SK-N-SH (cell line): Measurements from ENCODE around the gene VPS18. TPM values are rescaled to one million over a fixed set of nuclear protein-coding genes. Genes with fewer than 3 reads are reported as not detected.

Source experiments
- CTCF ChIA-PET: fragments of 300-600, 350-600 bp; formaldehyde crosslinking; extraction: SDS; loops from one replicate; lab custom pipeline; 2021; lab: Yijun Ruan, JAX
- POLR2A ChIA-PET: fragments of 350-600 bp; sonication (Branson Sonifier 250); formaldehyde crosslinking; extraction: SDS; loops from one replicate; lab custom pipeline; 2020; ENCODE audit warnings: antibody characterized with exemption, inconsistent platforms; lab: Yijun Ruan, JAX
- DNase-seq: peaks from one replicate; pipeline ENCODE4 v3.0.0; 2012
- H2AFZ ChIP-seq: fragments of 200-600 bp; sonication (generic); 2 replicates; pipeline ENCODE4 v1.8.1; 2016; ENCODE audit warnings: antibody characterized with exemption, mild to moderate bottlenecking, low read depth
- H3F3A ChIP-seq: fragments of 200-600 bp; sonication (generic); replicated peaks from 2 replicates; pipeline ENCODE3; 2016; ENCODE audit warnings: antibody characterized with exemption, mild to moderate bottlenecking; ENCODE audit not compliant: insufficient read depth
- H3K27ac ChIP-seq, 2 experiments: fragments of 200-500 bp in 1 of 2; fragments of 200-600 bp in 1 of 2; sonication (Bioruptor generic) in 1 of 2; sonication (generic), shearing (Covaris generic) in 1 of 2; 2 replicates each; pipeline versions ENCODE4 v1.5.1 to v1.6.1; 2014 to 2016; ENCODE audit warnings: low read depth in 2 of 2, inconsistent platforms in 1 of 2, low read length in 1 of 2, mild to moderate bottlenecking in 1 of 2, mixed read lengths in 1 of 2
- H3K27me3 ChIP-seq: fragments of 200-600 bp; sonication (generic), shearing (Covaris generic); 2 replicates; pipeline ENCODE4 v1.6.1; 2016; ENCODE audit warnings: mixed run types; ENCODE audit not compliant: insufficient read depth
- H3K36me3 ChIP-seq, 2 experiments: fragments of 200-500 bp in 1 of 2; fragments of 200-600 bp in 1 of 2; sonication (Bioruptor generic) in 1 of 2; sonication (generic) in 1 of 2; replicated peaks in 1 of 2; 2 replicates each; pipeline versions ENCODE3 to v1.5.1; 2014 to 2016; ENCODE audit warnings: low read length in 1 of 2, mild to moderate bottlenecking in 1 of 2; ENCODE audit not compliant: insufficient read depth in 2 of 2, control insufficient read depth in 1 of 2
- H3K4me1 ChIP-seq, 2 experiments: fragments of 200-500 bp in 1 of 2; fragments of 200-600 bp in 1 of 2; sonication (Bioruptor generic) in 1 of 2; sonication (generic), shearing (Covaris generic) in 1 of 2; 2 replicates each; pipeline versions ENCODE4 v1.5.1 to v1.6.1; 2014 to 2016; ENCODE audit warnings: low read depth in 1 of 2, low read length in 1 of 2, mixed run types in 1 of 2; ENCODE audit not compliant: insufficient read depth in 2 of 2, control insufficient read depth in 1 of 2
- H3K4me2 ChIP-seq: fragments of 200-600 bp; sonication (generic), shearing (Covaris generic); 2 replicates; pipeline ENCODE4 v1.6.1; 2017; ENCODE audit warnings: mixed run types
- H3K4me3 ChIP-seq, 2 experiments: fragments of 200-500 bp in 1 of 2; fragments of 200-600 bp in 1 of 2; sonication (Bioruptor generic) in 1 of 2; sonication (generic), shearing (Covaris generic) in 1 of 2; 2 replicates each; pipeline versions ENCODE4 v1.5.1 to v1.8.1; 2014 to 2016; ENCODE audit warnings: low read depth in 2 of 2, inconsistent platforms in 1 of 2, low read length in 1 of 2, mild to moderate bottlenecking in 1 of 2, mixed read lengths in 1 of 2, moderate library complexity in 1 of 2
- H3K79me2 ChIP-seq: fragments of 200-600 bp; sonication (generic); 2 replicates; pipeline ENCODE4 v1.8.1; 2017; ENCODE audit warnings: mild to moderate bottlenecking; ENCODE audit not compliant: insufficient read depth
- H3K9ac ChIP-seq: fragments of 200-600 bp; sonication (generic); 2 replicates; pipeline ENCODE4 v1.6.1; 2017; ENCODE audit warnings: mixed run types
- H3K9me2 ChIP-seq: fragments of 200-600 bp; sonication (generic); 2 replicates; pipeline ENCODE4 v1.6.1; 2017; ENCODE audit warnings: mixed run types
- H3K9me3 ChIP-seq: fragments of 200-600 bp; sonication (generic); 2 replicates; pipeline ENCODE4 v1.6.1; 2017; ENCODE audit warnings: mixed run types, mild to moderate bottlenecking, moderate library complexity
- H4K20me1 ChIP-seq: fragments of 200-600 bp; sonication (generic); 2 replicates; pipeline ENCODE4 v1.6.1; 2017; ENCODE audit warnings: mild to moderate bottlenecking, mixed run types; ENCODE audit not compliant: insufficient read depth
- CTCF ChIP-seq: fragments of 200-600 bp; sonication (generic); IDR thresholded peaks from 2 replicates; pipeline ENCODE4 v1.6.1; 2017; ENCODE audit warnings: antibody characterized with exemption, mild to moderate bottlenecking, moderate library complexity
- FOSL2 ChIP-seq: IDR thresholded peaks from 2 replicates; pipeline ENCODE4 v1.4.0; 2012; ENCODE audit warnings: low read depth, mild to moderate bottlenecking, moderate library complexity, borderline replicate concordance
- GABPA ChIP-seq: IDR thresholded peaks from 2 replicates; pipeline ENCODE4 v1.4.0; 2012; ENCODE audit warnings: low read depth, mild to moderate bottlenecking
- IRF3 ChIP-seq: fragments of 150-350 bp; IDR thresholded peaks from 2 replicates; pipeline ENCODE4 v1.6.1; 2016; ENCODE audit warnings: mild to moderate bottlenecking, low read depth, low read length
- MEF2A ChIP-seq: IDR thresholded peaks from 2 replicates; pipeline ENCODE4 v1.4.0; 2012; ENCODE audit warnings: low read depth, borderline replicate concordance
- RAD21 ChIP-seq: IDR thresholded peaks from 2 replicates; pipeline ENCODE4 v1.6.1; 2012; ENCODE audit warnings: mild to moderate bottlenecking, low read length
- SIN3A ChIP-seq: IDR thresholded peaks from 2 replicates; pipeline ENCODE4 v1.6.1; 2012; ENCODE audit warnings: low read depth, mild to moderate bottlenecking, low read length, moderate library complexity, borderline replicate concordance
- SMC3 ChIP-seq: IDR thresholded peaks from 2 replicates; pipeline ENCODE4 v1.6.1; 2012; ENCODE audit warnings: low read depth, low read length, improper control_type of control experiment
- TCF12 ChIP-seq: IDR thresholded peaks from 2 replicates; pipeline ENCODE4 v1.4.0; 2012
- TEAD4 ChIP-seq: IDR thresholded peaks from 2 replicates; pipeline ENCODE4 v1.4.0; 2012; ENCODE audit warnings: mild to moderate bottlenecking, borderline replicate concordance; ENCODE audit not compliant: insufficient read depth
- USF1 ChIP-seq: IDR thresholded peaks from 2 replicates; pipeline ENCODE4 v1.4.0; 2012; ENCODE audit warnings: low read depth, borderline replicate concordance
- WGBS: methylation state at CpG from one replicate; pipeline ENCODE4 v1.1.6; 2017; ENCODE audit warnings: low lambda C conversion rate; 5-methylcytosine and 5-hydroxymethylcytosine counted together
- polyA plus RNA-seq, 3 experiments: library from polyadenylated mRNA; depleted of rRNA; stranded (reverse); fragments of >200 nt; gene quantifications; 2 replicates each; pipeline ENCODE4 v1.2.3, GENCODE V29; 2012

VPS18 gene
- polyA plus RNA-seq, 1 of the 3 experiments (the other 2 are of a cell fraction): 14.1 TPM

GRCh38 chr15:40891138-40891537 is 3.1 kb upstream of the VPS18 start:
- CTCF ChIA-PET: interaction anchor here (0.9 to 23.8 kb wide), 22 partner anchors 9 to 302 kb away, joined by 3 to 675 read pairs (median 5); partner anchors contain the start of genes DLL4, DNAJC17, RHOV and SPINT1
- Histone ChIP-seq H3K36me3 (peaks cover 0 to 3% of the 10 kb centered on the region in 2 experiments), H3K4me3 (no peak overlapping the region), H3K9me3 (no peaks in the 10 kb centered on the region), H4K20me1 (peaks cover 6% of the 10 kb centered on the region; the same call in 1 of the 2 replicates), H3K27me3 (no peaks in the 10 kb centered on the region), H3F3A (peaks cover 4% of the 10 kb centered on the region), H3K79me2 (peaks cover 17% of the 10 kb centered on the region), H3K9me2 (no peaks in the 10 kb centered on the region), H2AFZ (no peak overlapping the region), H3K4me1 (peaks cover 0 to 14% of the 10 kb centered on the region in 2 experiments; a peak in 1 of 4 replicates), H3K9ac (no peak overlapping the region), H3K4me2 (no peak overlapping the region), H3K27ac (no peak overlapping the region)
- POLR2A ChIA-PET: interaction anchor here (1.1 kb wide), 1 partner anchor 17 kb away, joined by 7 read pairs; the partner anchor contains the start of gene RHOV
- WGBS: 66% methylated on average over 5 of the region's 5 CpGs
- TF ChIP-seq USF1: no peak
- no peak for TF ChIP-seq SIN3A
- TF ChIP-seq IRF3: no peak
- no peak for TF ChIP-seq MEF2A
- DNase-seq: no peak

GRCh38 chr15:40891810-40892446 is 2.3 kb upstream of the VPS18 start:
- Histone ChIP-seq H3K9me2 (no peaks in the 10 kb centered on the region), H3K4me2 (no peak overlapping the region), H4K20me1 (peaks cover 6% of the 10 kb centered on the region; the same call in 1 of the 2 replicates), H3K9ac (no peak overlapping the region), H3K36me3 (peaks cover 3 to 4% of the 10 kb centered on the region in 2 experiments), H3K27ac (no peak overlapping the region), H3K4me3 (no peak overlapping the region; a peak in 1 of 4 replicates), H3K9me3 (no peaks in the 10 kb centered on the region), H3F3A (peaks cover 4% of the 10 kb centered on the region), H2AFZ (no peak overlapping the region), H3K27me3 (no peaks in the 10 kb centered on the region), H3K79me2 (peaks cover 23% of the 10 kb centered on the region), H3K4me1 (peaks cover 0 to 14% of the 10 kb centered on the region in 2 experiments; a peak in 1 of 4 replicates)
- CTCF ChIA-PET: interaction anchor here (0.6 to 23.8 kb wide), 31 partner anchors 9 to 303 kb away, joined by 3 to 675 read pairs (median 5); partner anchors contain the start of genes DLL4, DNAJC17, RHOV and SPINT1
- WGBS: 8% methylated on average over 4 of the region's 4 CpGs
- DNase-seq: peak; percentile 64
- TF ChIP-seq SMC3 (peak; percentile 74), IRF3 (no peak), TCF12 (peak; percentile 8; the same call in 1 of the 2 replicates), CTCF (peak; percentile 86), FOSL2 (no peak), TEAD4 (no peak), GABPA (no peak), RAD21 (peak; percentile 81)
- TF ChIP-seq, all 33 proteins: peak for 4
- POLR2A ChIA-PET: interaction anchor here (1.1 to 1.4 kb wide), 2 partner anchors 18 to 33 kb away, joined by 7 to 12 read pairs; partner anchors contain the start of gene RHOV
